Kidney tubule cell (primary cell): ENCODE results near the gene BRI3.

Experiments used
- DNase-seq: peaks from one replicate; pipeline ENCODE4 v3.0.0-alpha.2; 2018; ENCODE audit warnings: low spot score

Gene BRI3

DNA sequence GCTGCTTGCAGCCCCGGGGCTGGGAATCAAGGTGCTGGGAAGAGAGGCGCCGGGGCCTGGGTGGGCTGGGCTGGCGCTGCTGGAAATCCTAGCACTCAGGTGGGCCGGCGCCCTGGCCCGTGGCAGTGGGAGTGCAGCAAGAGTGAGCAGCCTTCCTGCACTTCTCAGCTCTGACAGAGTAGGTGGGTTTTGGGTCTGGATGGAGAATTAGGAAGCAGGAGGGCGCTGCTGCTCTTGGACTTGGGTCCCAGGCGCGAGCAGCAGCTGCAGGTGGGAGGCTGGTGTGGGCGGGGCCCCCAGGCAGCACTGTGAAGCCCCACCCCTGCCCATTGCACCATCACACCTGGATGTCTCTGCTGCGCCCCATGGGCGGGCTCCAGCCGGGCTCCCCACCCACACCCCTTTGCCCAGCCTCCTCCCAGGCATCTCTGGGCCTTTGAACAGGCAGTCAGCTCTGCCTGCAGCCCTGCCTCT is 6.0 kb downstream of the BRI3 start:
- peak; percentile 33 for DNase-seq

GRCh38 chr7:98288064-98288823 is 6.8 kb downstream of the BRI3 start:
- DNase-seq: no peak

GRCh38 chr7:98289333-98289875 is 7.9 kb downstream of the BRI3 start:
- DNase-seq: no peak

GRCh38 chr7:98291717-98292116 is 10.2 kb downstream of the BRI3 start:
- DNase-seq: no peak

GRCh38 chr7:98293265-98293664 is 11.8 kb downstream of the BRI3 start:
- no peak for DNase-seq

GRCh38 chr7:98293746-98294145 is 12.3 kb downstream of the BRI3 start:
- DNase-seq: no peak

DNA sequence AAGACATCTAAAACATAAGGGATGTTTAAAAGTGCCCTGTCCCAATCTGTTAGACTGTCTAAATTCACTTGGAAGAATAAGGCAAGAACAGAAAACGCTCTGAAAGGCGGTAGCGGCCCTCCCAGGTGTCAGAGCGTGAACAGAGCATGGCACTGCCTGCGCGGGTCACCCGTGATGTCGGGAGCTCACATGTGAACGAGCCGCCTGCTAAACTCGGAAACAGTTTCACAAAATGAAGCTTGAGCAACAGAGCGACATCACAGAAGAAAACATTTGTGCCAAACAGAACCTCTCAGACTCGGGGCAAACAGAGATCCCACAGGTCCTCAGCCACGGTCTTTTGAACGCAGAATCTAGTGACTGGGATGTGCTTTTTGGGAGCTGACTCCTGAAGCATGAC is 12.8 kb downstream of the BRI3 start:
- no peak for DNase-seq

GRCh38 chr7:98294798-98295382 is 13.4 kb downstream of the BRI3 start:
- peak; percentile 65 for DNase-seq

GRCh38 chr7:98295467-98296192 is 14.1 kb downstream of the BRI3 start:
- no peak for DNase-seq

DNA sequence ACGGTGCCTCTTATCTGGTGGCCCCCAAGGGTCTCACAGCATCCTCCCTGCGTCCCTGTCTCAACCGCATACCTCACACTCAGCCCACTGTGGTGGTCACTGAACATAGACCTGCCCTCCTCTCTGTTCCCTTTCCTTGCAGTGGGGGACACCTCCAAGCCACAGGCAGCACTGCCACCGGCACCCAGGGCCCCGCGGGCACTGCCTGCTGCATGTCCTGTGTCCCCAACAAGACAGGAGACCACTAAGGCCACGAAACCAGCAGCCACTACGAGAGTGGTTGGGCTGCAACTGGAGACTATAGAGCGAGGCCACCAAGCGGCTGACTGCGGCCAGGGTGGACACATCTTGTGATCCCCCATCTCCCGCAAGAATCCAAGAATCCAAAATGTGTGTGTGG is 15.3 kb downstream of the BRI3 start:
- DNase-seq: no peak

DNA sequence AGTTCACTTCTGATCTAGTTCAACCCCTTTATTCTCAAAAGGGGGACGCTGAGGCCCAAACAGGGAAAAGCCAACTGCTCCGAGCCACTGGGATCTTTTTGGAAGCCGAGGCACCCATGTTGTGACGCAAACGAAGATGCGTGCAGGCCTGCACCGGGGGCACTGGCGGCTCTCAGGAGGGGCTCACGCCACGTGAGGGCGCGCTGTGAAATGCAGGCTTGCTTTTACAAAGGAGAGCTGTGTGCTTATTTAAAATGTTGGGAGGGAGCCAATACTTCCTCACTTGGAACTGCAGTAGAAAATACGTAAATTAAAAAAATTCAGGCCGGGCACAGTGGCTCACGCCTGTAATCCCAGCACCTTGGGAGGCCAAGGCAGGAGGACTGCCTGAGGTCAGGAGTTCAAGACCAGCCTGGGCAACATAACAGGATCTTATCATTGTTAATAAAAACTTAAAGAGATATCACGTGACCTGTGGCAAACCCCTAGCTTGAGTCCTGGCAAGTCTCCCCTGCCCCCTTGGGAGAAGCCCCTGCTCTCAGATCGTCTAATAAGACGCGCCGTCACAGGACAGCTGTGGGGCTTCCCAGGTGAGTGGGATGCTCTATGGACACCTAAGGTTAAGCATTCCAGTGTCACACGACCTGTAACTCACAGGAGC is 16.3 kb downstream of the BRI3 start:
- no peak for DNase-seq

DNA sequence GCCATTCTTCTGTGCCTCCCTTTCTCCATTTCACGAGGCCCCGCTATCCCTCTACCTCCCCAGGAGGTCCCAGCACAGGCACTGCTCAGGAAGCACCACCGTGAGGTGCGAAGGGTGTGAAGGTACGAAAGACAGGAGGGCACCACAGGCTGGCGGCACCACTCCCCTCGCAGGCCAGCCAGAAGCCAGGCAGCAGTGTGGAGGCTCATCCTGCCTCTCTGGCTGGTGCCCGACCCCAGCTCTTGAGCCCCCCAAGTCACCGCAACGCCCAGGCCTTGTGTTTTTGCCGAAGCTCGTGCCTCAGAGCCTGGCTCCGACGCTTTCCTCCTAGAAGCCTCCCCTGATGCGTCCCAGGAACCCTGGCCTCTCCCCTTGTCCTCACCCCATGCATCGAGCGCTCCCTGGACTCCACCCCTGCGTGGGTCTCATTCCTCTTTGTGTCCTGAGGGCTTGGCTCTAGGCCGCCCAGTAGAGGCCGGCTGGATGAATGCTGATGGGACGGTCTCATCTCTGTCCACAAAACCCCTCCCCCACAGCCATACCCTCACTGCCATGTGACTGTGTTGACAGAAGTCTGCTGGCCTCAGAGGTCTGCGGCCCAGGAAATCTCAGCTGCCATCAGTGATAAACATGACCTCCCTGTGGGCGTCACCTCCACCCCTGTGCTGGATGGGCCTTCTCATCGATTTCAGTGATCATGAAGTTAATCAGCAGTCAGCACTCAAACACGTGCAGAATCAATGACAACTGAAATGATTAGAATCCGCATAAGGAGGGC is 19.3 kb downstream of the BRI3 start:
- DNase-seq: no peak

DNA sequence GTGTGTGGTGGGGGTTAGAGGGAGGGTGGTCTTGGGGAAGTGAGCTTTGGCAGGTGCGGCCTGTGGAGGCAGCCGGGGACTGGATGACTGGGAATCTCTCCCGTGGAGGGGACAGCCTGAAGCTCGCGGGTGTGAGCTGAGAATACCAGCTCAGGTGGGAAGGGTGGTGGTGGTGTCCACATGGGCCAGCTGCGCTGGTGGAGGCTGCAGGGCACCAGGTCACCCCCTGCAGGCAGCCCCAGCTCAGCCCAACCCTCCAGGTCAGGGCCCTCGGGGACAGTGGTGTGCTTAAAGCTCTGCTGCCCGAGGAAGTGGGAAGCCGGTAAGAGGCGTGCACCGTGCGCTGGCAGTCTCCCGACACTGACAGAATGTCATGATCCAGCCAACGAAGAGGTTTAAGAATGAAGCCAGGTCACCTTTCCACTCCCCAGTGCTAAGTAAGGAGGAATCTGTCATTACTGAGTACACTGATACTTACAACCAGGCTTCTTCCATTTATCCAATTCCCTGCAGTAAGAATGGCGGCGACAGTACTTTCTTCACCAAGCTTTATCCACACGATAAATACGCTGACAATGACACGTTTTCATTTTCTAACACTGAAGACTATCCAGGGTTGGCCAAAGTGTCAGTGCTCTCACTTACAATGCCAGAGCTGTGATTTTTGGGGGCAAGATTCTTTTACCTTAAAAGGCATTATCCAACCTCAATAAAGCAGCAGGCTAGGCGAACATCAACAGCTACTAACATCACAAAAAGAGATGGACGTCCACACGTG is 20.4 kb downstream of the BRI3 start:
- DNase-seq: no peak

- DNase-seq: no peak
These were observed 21.8 kb downstream of the BRI3 start for GRCh38 chr7:98303176-98303865.

DNA sequence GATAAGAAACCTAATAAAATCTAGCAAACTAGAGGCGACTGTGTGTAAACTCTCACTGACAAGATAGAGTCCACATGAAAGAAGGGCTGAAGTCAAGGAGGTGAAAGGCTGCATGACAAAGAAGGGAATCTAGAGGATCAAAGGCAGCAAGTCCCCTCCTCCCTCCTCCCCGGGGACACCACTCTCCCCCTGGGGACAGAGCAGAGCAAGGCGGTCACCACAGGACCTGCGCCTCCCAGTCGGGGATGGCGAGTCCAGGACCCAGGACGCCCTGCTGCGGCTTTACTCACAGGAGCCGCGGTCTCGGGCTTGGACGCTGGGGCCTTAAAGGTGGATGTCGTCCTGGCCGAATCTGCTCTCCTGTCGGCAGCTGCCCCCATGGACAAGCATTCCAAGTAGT is 22.4 kb downstream of the BRI3 start:
- DNase-seq: no peak

- no peak for DNase-seq
These were observed 24.6 kb downstream of the BRI3 start for GRCh38 chr7:98305951-98306535.

DNA sequence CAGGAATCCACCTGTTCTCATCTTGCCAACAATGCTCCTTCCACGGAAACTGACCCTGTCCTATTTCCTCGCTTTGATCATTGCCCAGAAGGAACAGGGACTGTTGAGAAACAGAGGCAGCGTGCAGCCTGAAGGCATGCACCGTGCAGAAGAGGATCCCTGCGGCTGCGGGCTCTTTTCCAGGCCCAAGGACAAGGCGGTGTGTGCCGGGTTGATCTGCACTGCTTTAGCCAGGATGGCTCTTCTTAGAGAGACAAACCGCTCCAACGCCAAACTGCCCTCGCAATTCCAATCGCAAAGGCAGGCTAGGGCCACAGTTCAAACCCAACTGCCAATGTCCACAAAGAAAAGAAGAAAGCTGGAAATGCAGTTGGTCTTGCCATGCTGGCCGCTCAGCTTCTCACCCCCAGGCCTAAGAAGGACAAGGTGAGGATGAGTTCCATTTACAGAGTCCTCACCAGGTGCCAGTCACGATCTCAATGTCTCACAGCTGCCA is 26.5 kb downstream of the BRI3 start:
- no peak for DNase-seq

DNA sequence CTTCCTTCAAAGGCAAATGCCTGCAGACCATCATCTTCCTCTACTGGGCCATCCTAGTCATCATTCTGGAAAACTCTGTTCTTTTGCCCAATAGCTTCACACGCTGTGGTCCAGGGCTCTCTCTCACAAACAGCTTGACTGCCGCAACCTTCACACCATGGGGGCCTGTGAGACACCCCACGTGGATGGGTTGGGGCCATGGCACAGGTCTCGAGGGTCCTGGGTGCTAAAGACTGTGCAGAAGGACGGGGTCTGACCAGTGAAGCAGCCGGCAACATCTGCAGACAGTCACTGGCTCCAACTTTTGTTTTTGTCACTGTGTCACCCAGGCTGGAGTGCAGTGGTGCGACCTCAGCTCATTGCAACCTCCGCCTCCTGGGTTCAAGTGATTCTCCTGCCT is 28.1 kb downstream of the BRI3 start:
- DNase-seq: no peak

DNA sequence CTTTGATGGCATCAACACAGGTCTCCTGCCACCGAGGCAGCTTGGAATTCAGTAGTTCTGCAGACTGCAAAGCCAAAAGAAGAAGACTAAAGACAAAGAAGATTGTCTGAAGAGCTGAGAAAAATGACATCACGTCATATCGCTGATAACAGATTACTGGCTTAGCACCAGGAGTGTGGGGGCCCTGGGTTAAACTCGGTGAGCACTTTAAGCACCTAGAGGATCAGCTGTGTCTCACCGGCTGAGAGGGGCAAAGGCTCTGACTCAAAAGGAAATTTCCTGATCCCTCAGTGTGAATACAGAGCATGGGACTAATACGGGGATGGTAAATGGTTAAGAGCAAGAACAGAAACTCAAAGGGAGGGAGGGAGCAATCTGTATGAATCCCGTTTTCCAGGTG is 30.7 kb downstream of the BRI3 start:
- no peak for DNase-seq

GRCh38 chr7:98314469-98314868 is 33.0 kb downstream of the BRI3 start:
- DNase-seq: peak; percentile 27
